OCI-LY1 (cell line): ENCODE data around the gene HPS1.

Experiments
- H2AFZ ChIP-seq: fragments of 200-600 bp; sonication (generic), shearing (Covaris generic); 2 replicates; pipeline ENCODE4 v1.6.0; 2014; ENCODE audit warnings: antibody characterized with exemption, mild to moderate bottlenecking, low read length
- H3F3A ChIP-seq: fragments of 200-600 bp; sonication (generic), shearing (Covaris generic); 2 replicates; pipeline ENCODE4 v1.6.0; 2014; ENCODE audit warnings: mild to moderate bottlenecking, antibody characterized with exemption, low read length, moderate library complexity; ENCODE audit not compliant: insufficient read depth
- H3K27ac ChIP-seq: fragments of 200-600 bp; sonication (generic); 2 replicates; pipeline ENCODE4 v1.5.1; 2014; ENCODE audit warnings: low read length, mixed run types, mild to moderate bottlenecking, low read depth; ENCODE audit not compliant: poor library complexity, severe bottlenecking
- H3K27me3 ChIP-seq: fragments of 200-600 bp; sonication (generic); 2 replicates; pipeline ENCODE4 v1.6.0; 2014; ENCODE audit warnings: antibody characterized with exemption, mild to moderate bottlenecking, low read length, moderate library complexity; ENCODE audit not compliant: insufficient read depth
- H3K36me3 ChIP-seq: fragments of 200-600 bp; sonication (generic); 2 replicates; pipeline ENCODE4 v1.6.1; 2014; ENCODE audit warnings: mild to moderate bottlenecking, antibody characterized with exemption, low read length, moderate library complexity, mixed read lengths; ENCODE audit not compliant: insufficient read depth
- H3K4me1 ChIP-seq: fragments of 200-600 bp; sonication (generic); 2 replicates; pipeline ENCODE4 v1.5.1; 2014; ENCODE audit warnings: mild to moderate bottlenecking, low read length, moderate library complexity; ENCODE audit not compliant: insufficient read depth, severe bottlenecking
- H3K4me2 ChIP-seq: fragments of 200-600 bp; sonication (generic), shearing (Covaris generic); 2 replicates; pipeline ENCODE4 v1.6.1; 2014; ENCODE audit warnings: low read length
- H3K4me3 ChIP-seq: fragments of 200-600 bp; sonication (generic); 2 replicates; pipeline ENCODE4 v1.5.1; 2014; ENCODE audit warnings: low read length, low read depth, mild to moderate bottlenecking, mixed read lengths; ENCODE audit not compliant: poor library complexity, severe bottlenecking
- H3K79me2 ChIP-seq: fragments of 200-600 bp; shearing (Covaris generic); 2 replicates; pipeline ENCODE4 v1.6.1; 2016; ENCODE audit warnings: mixed run types, low read length, mixed read lengths; ENCODE audit not compliant: insufficient read depth
- H3K9ac ChIP-seq: fragments of 200-600 bp; sonication (generic), shearing (Covaris generic); 2 replicates; pipeline ENCODE4 v1.6.1; 2014; ENCODE audit warnings: mild to moderate bottlenecking, low read length, mixed read lengths
- H3K9me2 ChIP-seq: fragments of 200-600 bp; sonication (generic), shearing (Covaris generic); 2 replicates; pipeline ENCODE4 v1.6.1; 2014; ENCODE audit warnings: low read depth, mild to moderate bottlenecking, low read length, mixed read lengths
- H3K9me3 ChIP-seq: fragments of 200-600 bp; shearing (Covaris generic); 2 replicates; pipeline ENCODE4 v1.6.1; 2014; ENCODE audit warnings: low read length, mixed read lengths
- H4K20me1 ChIP-seq: fragments of 200-600 bp; sonication (generic), shearing (Covaris generic); 2 replicates; pipeline ENCODE4 v1.6.0; 2016; ENCODE audit warnings: mild to moderate bottlenecking, low read length; ENCODE audit not compliant: insufficient read depth
- EZH2 ChIP-seq: fragments of 200-600 bp; sonication (generic), shearing (Covaris generic); IDR thresholded peaks from 2 replicates; pipeline ENCODE4 v1.8.0; 2017; ENCODE audit warnings: borderline replicate concordance, mixed run types, mild to moderate bottlenecking, antibody characterized with exemption, low read length, moderate library complexity, mixed read lengths
- TF ChIP-seq, protein P1 (sequence below): fragments of 200-600 bp; sonication (generic), shearing (Covaris generic); IDR thresholded peaks from 2 replicates; pipeline ENCODE4 v1.5.1; 2017; ENCODE audit warnings: mild to moderate bottlenecking, antibody characterized with exemption, low read length, moderate library complexity, mixed read lengths

Gene HPS1

DNA sequence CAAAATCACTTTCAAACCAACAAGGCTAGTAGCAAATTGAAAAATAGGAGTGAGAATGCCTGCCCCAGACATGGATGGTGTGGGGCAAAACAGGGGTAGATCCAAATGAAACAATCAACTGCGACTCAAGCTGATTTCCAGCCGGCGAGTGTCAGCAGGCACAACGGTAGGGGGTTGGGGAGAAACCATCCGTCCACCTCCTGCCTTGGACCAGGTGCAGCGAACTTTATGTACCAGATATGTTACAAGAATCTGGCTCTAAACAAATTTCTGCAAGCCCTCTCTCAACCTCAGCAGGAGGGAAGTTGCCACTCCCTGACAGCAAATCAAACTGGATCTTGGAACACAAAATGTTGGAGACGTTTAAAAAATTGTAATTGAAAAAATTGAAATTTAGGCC, 76.9 kb downstream of the HPS1 start:
- Histone ChIP-seq H3K9me3 (no peaks in the 10 kb centered on the region), H2AFZ (no peak overlapping the region), H3K4me3 (no peak overlapping the region), H3K27ac (no peak overlapping the region), H3K79me2 (no peaks in the 10 kb centered on the region), H3K4me1 (no peaks in the 10 kb centered on the region), H3K9me2 (no peaks in the 10 kb centered on the region), H3K36me3 (no peaks in the 10 kb centered on the region), H4K20me1 (no peaks in the 10 kb centered on the region), H3K4me2 (no peak overlapping the region), H3K9ac (no peak overlapping the region), H3K27me3 (no peaks in the 10 kb centered on the region), H3F3A (no peaks in the 10 kb centered on the region)
- TF ChIP-seq EZH2, result no peak
- TF ChIP-seq, protein P1, sequence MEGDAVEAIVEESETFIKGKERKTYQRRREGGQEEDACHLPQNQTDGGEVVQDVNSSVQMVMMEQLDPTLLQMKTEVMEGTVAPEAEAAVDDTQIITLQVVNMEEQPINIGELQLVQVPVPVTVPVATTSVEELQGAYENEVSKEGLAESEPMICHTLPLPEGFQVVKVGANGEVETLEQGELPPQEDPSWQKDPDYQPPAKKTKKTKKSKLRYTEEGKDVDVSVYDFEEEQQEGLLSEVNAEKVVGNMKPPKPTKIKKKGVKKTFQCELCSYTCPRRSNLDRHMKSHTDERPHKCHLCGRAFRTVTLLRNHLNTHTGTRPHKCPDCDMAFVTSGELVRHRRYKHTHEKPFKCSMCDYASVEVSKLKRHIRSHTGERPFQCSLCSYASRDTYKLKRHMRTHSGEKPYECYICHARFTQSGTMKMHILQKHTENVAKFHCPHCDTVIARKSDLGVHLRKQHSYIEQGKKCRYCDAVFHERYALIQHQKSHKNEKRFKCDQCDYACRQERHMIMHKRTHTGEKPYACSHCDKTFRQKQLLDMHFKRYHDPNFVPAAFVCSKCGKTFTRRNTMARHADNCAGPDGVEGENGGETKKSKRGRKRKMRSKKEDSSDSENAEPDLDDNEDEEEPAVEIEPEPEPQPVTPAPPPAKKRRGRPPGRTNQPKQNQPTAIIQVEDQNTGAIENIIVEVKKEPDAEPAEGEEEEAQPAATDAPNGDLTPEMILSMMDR, result no peak

DNA sequence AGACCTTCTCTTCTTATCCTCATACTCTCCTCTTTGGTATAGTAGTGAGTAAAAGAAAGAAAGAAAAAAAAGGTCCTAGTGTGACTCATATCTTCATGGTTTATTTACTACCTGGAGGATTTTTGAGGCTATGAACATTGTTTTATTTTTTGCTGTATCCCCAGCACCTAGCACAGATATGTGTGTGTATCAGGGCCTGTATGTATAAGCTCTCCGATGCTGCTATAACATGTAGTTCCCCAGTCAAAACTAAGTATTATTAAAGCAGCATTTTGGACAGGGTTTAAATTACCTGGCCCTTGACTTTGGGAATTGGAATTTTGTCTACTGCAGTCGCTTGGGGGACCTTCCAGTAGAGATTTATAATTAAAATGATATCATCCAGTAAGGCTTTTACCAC, 78.1 kb downstream of the HPS1 start:
- no peaks in the 10 kb centered on the region for H3K27me3 ChIP-seq
- TF ChIP-seq EZH2, result no peak
- TF ChIP-seq, protein P1, result no peak
- H2AFZ ChIP-seq, result no peak overlapping the region
- H3K9me3 ChIP-seq, result no peaks in the 10 kb centered on the region
- no peak overlapping the region for H3K9ac ChIP-seq
- H3K79me2 ChIP-seq, result no peaks in the 10 kb centered on the region
- H3K36me3 ChIP-seq, result no peaks in the 10 kb centered on the region
- no peaks in the 10 kb centered on the region for H3F3A ChIP-seq
- H3K4me1 ChIP-seq, result no peaks in the 10 kb centered on the region
- H3K9me2 ChIP-seq, result no peaks in the 10 kb centered on the region
- H3K27ac ChIP-seq, result no peak overlapping the region
- no peaks in the 10 kb centered on the region for H4K20me1 ChIP-seq
- no peak overlapping the region for H3K4me2 ChIP-seq
- H3K4me3 ChIP-seq, result no peak overlapping the region

DNA sequence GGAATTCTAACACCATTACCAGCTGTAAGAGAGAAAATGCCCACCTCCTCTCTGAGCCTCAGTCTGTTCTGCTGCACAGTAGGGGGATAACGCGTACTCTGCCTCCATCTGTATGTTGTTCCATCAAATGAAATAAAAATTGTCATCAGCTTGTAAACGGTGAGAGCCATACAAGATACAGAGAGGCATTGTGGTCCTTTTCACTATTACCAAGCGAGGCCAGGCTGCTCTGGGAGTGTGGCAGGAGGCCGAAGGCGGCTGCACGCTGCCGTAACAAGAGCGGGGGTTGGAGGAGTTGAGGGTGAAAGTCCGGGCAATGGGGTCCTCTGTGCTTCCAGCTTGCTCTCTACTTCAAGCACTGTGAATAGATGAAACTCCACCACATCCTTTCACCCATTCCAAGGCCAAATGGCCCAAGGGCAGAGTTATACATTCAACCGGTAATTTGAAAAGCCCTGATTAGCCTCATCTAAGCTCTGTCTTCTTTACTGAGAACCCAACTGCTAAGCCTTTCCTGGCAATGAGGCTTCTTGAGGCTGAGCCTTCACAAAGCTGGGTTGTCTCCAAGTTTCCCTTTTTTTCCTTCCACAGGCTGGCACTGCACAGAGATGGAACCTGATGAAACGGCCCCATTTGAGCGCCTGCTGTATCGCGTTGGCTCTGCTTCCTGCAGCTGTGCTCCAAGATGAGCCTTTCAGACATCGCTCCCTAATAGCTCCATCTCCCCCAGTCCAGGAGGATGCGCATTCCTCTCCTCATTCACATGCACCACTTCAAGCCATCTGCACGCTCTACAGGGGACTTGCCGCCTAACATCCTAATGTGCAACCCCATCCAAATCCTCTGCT, 78.9 kb downstream of the HPS1 start:
- Histone ChIP-seq H3K4me2 (no peak overlapping the region), H3K27me3 (no peaks in the 10 kb centered on the region), H3K36me3 (no peaks in the 10 kb centered on the region), H2AFZ (no peak overlapping the region), H3K9me2 (no peaks in the 10 kb centered on the region), H3K9ac (no peak overlapping the region), H3F3A (no peaks in the 10 kb centered on the region), H3K4me3 (no peak overlapping the region), H3K9me3 (no peaks in the 10 kb centered on the region), H3K4me1 (no peaks in the 10 kb centered on the region), H4K20me1 (no peaks in the 10 kb centered on the region), H3K27ac (no peak overlapping the region), H3K79me2 (no peaks in the 10 kb centered on the region)
- TF ChIP-seq, protein P1, result no peak
- no peak for TF ChIP-seq EZH2
